ENCODE data around the gene STOM.

The STOM gene

DNA sequence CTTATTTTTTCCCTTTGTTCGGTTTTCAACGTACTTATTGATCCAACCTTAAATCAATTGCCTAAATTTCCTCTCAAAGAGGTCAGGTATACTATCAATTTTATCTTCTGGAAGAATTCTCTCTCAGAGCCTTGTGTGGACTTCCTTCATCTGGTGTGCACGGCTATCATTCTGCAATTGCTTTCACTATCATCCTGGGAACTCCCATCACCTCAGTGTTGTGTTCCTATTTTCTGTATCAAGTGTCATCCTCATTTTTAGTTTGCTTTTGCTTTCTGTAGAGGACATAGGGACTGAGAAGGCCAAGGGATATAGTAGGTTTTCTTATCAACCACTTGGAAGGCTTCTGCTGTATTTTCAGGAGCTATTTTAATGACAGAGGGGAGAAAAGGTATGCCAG is 11.3 kb downstream of the STOM start:
- no peak for DNase-seq (ENCODE audit: low read depth, low spot score)
- TF ChIP-seq, protein P1, sequence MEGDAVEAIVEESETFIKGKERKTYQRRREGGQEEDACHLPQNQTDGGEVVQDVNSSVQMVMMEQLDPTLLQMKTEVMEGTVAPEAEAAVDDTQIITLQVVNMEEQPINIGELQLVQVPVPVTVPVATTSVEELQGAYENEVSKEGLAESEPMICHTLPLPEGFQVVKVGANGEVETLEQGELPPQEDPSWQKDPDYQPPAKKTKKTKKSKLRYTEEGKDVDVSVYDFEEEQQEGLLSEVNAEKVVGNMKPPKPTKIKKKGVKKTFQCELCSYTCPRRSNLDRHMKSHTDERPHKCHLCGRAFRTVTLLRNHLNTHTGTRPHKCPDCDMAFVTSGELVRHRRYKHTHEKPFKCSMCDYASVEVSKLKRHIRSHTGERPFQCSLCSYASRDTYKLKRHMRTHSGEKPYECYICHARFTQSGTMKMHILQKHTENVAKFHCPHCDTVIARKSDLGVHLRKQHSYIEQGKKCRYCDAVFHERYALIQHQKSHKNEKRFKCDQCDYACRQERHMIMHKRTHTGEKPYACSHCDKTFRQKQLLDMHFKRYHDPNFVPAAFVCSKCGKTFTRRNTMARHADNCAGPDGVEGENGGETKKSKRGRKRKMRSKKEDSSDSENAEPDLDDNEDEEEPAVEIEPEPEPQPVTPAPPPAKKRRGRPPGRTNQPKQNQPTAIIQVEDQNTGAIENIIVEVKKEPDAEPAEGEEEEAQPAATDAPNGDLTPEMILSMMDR (IDR thresholded peaks at IDR 0.05; ENCODE audit: low read depth, low read length): no peak
- H3K4me3 ChIP-seq (ENCODE audit: low read depth, low read length): no peak overlapping the region
- in situ Hi-C loops (cut with HindIII; ENCODE audit: low sequenced_read_pairs): no loop called here

DNA sequence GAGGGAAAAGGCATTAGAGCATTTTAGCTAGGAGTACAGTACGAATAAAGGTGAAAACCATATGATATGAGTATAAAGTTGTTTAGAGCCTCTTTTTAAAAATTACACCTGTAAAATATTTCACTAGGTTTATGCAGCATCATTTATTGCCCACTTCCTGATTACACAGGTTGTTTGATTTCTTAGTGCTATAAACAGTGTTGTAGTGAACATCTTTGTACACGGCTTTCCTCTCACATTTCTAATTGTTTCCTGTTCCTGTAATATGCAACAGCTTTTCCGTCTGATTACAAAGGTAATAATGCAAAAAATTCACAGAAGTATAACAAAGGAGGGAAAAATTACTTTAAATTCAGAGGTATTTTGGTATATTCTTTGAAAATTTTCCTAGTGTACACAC is 13.0 kb downstream of the STOM start:
- in situ Hi-C loops (cut with HindIII; ENCODE audit: low sequenced_read_pairs): no loop called here

DNA sequence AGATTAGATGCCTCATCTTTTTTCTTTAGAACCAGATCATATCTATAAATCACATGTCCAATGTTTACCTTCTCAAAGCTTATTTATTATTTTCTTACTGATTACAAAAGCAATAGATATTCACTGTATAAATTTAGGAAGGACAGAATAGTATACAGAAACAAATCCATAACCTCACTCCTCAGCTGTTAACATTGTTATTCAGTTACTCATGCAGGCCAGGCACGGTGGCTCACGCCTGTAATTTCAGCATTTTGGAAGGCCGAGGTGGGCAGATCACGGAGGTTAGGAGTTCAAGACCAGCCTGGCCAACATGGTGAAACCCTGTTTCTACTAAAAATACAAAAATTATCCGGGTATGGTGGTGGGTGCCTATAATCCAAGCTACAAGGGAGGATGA is 15.3 kb downstream of the STOM start:
- in situ Hi-C loops (cut with HindIII; ENCODE audit: low sequenced_read_pairs): no loop called here
- H3K4me3 ChIP-seq (ENCODE audit: low read depth, low read length): no peak overlapping the region
- TF ChIP-seq, protein P1 (IDR thresholded peaks at IDR 0.05; ENCODE audit: low read depth, low read length): no peak
- DNase-seq (ENCODE audit: low read depth, low spot score): no peak

More for the DNA sequence above, 13.0 kb downstream of the STOM start:
- TF ChIP-seq, protein P1 (IDR thresholded peaks at IDR 0.05; ENCODE audit: low read depth, low read length): no peak
- H3K4me3 ChIP-seq (ENCODE audit: low read depth, low read length): no peak overlapping the region
- DNase-seq (ENCODE audit: low read depth, low spot score): no peak

DNA sequence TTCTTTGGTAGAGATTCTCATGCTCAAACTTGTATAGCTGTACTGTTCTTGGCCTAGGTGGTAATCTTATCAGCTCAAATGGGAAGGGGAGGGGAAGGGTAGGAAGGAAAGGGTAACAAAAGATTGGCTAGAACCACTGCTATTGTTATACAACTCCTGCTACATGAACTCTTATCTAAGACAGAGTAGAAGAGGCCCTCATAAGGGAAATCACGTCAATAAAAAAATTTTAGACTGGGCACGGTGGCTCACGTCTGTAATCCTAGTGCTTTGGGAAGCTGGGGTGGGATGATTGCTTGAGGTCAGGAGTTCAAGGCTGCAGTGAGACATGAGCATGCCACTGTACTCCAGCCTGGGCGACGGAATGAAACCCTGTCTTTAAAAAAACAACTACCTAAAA is 15.9 kb downstream of the STOM start:
- TF ChIP-seq, protein P1 (IDR thresholded peaks at IDR 0.05; ENCODE audit: low read depth, low read length): no peak
- in situ Hi-C loops (cut with HindIII; ENCODE audit: low sequenced_read_pairs): no loop called here
- no peak overlapping the region for H3K4me3 ChIP-seq (ENCODE audit: low read depth, low read length)
- no peak for DNase-seq (ENCODE audit: low read depth, low spot score)

DNA sequence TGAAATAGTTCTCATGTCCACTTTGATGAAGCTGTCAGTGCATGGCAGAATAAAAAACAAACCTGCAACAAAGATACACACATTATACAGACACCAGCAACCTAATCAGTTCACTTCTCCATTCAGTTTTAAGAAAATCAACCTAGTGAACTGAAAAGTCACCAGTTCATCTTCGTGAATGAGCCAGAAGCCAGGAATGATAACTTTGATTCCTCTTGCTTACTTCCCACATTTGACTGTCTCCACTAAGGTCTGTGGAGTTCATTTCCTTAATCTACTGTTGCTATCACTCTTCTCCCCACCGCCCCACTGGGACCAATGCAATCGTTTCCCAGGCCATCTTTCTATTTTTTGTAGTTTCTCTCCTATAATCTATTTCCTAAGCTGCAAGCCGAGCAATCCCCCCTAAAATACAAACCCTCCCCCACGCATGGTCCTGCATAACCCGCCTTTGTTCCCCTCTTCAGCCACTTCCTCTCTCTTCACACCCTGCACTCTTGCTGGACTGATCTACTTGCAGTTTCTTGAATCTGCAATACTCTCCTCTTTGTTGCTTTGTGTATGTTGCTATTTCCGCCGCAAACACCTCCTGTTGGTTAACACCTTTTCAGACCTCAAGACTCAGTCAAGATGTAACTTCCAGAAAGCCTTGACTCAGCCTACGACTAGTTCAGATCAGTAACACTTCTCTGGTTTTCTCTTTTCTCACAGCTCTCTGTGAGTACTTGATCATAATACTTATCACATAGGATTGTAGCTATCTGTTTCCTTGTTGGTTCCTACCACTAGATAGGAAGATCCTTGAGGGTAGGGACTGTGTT is 16.6 kb downstream of the STOM start:
- no peak overlapping the region for H3K4me3 ChIP-seq (ENCODE audit: low read depth, low read length)
- DNase-seq (ENCODE audit: low read depth, low spot score): no peak
- in situ Hi-C loops (cut with HindIII; ENCODE audit: low sequenced_read_pairs): no loop called here
- TF ChIP-seq, protein P1 (IDR thresholded peaks at IDR 0.05; ENCODE audit: low read depth, low read length): no peak

DNA sequence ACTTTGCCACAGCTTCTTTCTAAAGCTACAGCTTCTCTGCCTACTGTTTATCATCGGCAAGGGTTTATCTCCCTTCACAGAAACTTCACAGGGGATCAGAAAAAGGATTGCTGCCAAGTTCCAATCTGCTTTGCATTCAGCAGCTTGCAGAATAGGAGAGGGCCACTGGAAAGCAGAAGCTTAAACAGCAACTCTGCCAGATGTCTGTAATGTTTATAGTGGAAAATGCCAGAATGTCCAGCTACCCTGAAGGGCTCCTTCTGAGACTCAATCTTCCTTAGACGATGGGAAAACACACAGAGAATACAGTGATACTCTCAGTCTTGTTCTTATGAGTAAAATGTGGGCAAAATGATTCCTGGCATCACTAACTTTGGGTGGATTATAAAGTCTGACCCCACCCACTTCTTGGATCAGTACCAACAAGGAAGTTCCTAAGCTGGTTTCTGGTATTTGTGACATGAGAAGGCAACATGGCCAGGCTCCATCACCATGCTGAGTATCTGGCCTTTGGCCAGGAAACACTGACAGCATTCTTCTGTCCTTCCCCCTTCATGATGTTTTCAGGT is 19.0 kb downstream of the STOM start:
- H3K4me3 ChIP-seq (ENCODE audit: low read depth, low read length): no peak overlapping the region
- peak; percentile 95 for DNase-seq (ENCODE audit: low read depth, low spot score)
- TF ChIP-seq, protein P1 (IDR thresholded peaks at IDR 0.05; ENCODE audit: low read depth, low read length): no peak
- in situ Hi-C loops (cut with HindIII; ENCODE audit: low sequenced_read_pairs): no loop called here

Measured in astrocyte of the spinal cord (primary cell).